Astrocyte of the spinal cord (primary cell): Measurements from ENCODE around the gene LAMB4.

Source experiments
- DNase-seq: peaks from one replicate; pipeline ENCODE4 v3.0.0; 2011; ENCODE audit warnings: low read depth, low spot score
- H3K4me3 ChIP-seq: 2 replicates; pipeline ENCODE4 v1.5.1; 2011; ENCODE audit warnings: low read depth, mild to moderate bottlenecking, low read length, moderate library complexity
- CTCF ChIP-seq: IDR thresholded peaks from 2 replicates; pipeline ENCODE4 v1.5.1; 2012; ENCODE audit warnings: low read depth, mild to moderate bottlenecking, low read length, inconsistent platforms
- in situ Hi-C: cut with HindIII; loops from 2 replicates; pipeline ENCODE4 v1.10.0; 2017; ENCODE audit warnings: low sequenced_read_pairs

LAMB4 gene

GRCh38 chr7:108055611-108056021, 74.5 kb downstream of the LAMB4 start:
- DNase-seq, result no peak
- in situ Hi-C loops, result no loop called here
- no peak for TF ChIP-seq CTCF
- H3K4me3 ChIP-seq, result no peak overlapping the region

GRCh38 chr7:108054537-108054936, 75.6 kb downstream of the LAMB4 start:
- in situ Hi-C loops, result no loop called here
- DNase-seq, result no peak
- H3K4me3 ChIP-seq, result no peak overlapping the region
- no peak for TF ChIP-seq CTCF

- in situ Hi-C loops, result no loop called here
- H3K4me3 ChIP-seq, result no peak overlapping the region
- TF ChIP-seq CTCF, result no peak
Observed at GRCh38 chr7:108053250-108053649, 76.9 kb downstream of the LAMB4 start.

GRCh38 chr7:108051454-108051853, 78.7 kb downstream of the LAMB4 start:
- no peak overlapping the region for H3K4me3 ChIP-seq
- TF ChIP-seq CTCF, result no peak
- in situ Hi-C loops, result no loop called here
- no peak for DNase-seq

More at GRCh38 chr7:108053250-108053649, 76.9 kb downstream of the LAMB4 start:
- DNase-seq, result no peak

GRCh38 chr7:108049962-108050361, 80.2 kb downstream of the LAMB4 start:
- DNase-seq, result no peak
- in situ Hi-C loops, result no loop called here
- no peak overlapping the region for H3K4me3 ChIP-seq
- TF ChIP-seq CTCF, result no peak

- no peak for DNase-seq
- no peak for TF ChIP-seq CTCF
- in situ Hi-C loops, result no loop called here
- no peak overlapping the region for H3K4me3 ChIP-seq
Observed at GRCh38 chr7:108048422-108048821, 81.7 kb downstream of the LAMB4 start.

- no peak for TF ChIP-seq CTCF
- no peak for DNase-seq
- in situ Hi-C loops, result no loop called here
- no peak overlapping the region for H3K4me3 ChIP-seq
Observed at GRCh38 chr7:108046952-108047506, 83.1 kb downstream of the LAMB4 start.
